NCI-H1436 treated with DMSO at 0.1 percent for 48 hours (cell line): ENCODE results near the gene FGR.

Experiments used
- DNase-seq: peaks from one replicate; lab custom pipeline; 2025; lab: John Stamatoyannopoulos, UW

FGR gene

DNA sequence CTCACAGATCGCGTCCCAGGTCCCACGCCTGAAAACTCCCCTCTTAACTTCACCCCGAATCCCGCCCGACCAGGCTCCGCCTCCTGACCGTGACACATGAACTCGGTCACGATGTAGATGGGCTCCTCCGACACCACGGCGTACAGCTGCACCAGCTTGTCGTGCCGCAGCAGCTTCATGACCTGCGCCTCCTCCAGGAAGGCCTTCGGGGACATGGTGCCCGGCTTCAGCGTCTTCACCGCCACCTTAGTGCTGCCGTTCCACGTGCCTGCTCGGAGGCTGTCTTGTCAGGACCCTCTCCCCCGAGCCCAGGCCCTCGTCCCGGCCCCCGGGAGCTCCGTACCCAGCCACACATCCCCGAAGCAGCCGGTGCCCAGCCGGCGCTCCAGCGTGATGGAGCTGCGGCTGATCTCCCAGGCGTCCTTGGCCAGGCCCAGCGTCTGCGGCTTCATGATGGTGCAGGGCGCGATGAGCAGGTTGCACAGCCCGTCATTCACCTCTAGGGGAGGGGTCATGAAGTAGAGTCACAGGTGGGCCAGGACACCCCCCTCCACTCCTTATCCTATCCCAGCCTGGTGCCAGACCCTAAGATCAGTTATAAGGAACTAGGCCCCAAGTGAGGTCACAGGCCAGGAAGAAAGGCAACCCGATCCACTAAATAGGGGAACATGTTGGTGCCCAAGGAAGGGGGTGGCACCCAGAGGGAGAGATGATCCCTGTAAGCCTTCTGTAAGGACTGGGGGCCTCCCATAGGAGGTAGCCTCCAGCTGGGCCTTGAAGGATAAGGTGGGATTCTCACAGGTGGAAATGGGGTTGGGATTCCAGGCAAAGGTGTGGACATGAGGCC lies 19.4 kb downstream of the FGR start:
- no peak for DNase-seq

- DNase-seq = no peak
Measured at GRCh38 chr1:27614625-27615344, 20.2 kb downstream of the FGR start.

DNA sequence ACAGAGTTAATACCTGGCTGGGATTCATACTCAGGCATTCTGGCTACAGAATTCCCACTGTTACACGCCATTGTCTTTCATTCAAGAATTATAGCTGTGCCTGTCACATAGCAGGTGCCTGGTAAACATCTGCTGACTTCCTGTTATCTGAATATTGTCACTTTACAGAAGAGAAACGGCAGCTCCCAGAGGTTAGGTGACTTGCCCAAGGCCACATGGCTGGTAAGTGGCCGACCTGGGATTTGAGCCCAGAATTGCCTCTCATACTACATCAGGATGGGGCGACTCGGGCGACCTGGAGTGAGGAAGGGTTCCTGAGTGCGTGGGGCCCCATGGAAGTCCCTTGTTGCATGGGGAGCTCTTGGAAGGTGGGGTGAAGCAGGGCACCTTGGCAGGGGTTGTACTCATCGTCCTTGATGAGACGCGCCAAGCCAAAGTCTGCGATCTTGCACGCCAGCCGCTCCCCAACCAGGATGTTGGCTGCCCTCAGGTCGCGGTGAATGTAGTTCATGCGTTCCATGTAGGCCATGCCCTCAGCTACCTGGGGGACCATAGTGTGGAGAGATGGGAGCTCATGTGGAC lies 20.9 kb downstream of the FGR start:
- DNase-seq = no peak

GRCh38 chr1:27612718-27613117 lies 22.3 kb downstream of the FGR start:
- DNase-seq = no peak

- no peak for DNase-seq
Measured at GRCh38 chr1:27611450-27611849, 23.5 kb downstream of the FGR start.

DNA sequence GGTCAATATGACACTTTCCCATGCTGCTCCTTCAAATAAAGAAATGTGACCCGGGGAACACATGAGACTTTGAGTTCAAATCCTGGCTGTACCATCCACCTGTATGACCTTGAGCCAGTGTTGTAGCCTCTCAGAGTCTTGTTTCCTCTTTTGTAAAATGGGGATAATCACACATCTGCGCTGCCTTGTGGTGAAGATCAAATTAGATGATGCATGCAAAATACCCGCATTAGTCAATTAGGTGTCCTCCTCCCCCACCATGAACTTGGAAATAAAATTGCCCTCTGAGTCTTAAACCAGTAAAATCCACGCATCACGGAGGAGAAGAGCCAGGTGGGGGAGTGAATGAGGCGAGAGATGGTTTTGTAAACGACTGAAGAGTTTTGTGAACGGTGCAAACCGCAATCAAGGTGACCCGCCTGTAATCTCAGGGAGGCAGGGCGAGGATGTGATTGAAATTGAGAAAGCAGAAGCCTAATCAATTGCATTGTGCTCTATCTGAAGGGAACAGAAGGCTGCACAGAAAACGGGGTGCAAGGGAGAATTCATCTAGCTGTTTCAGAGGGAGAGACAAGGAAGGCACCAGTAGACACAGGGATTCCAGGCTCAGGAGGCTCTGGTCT lies 25.3 kb downstream of the FGR start:
- no peak for DNase-seq

- no peak for DNase-seq
Measured at GRCh38 chr1:27609210-27609555, 25.8 kb downstream of the FGR start.

- DNase-seq = no peak
Measured at GRCh38 chr1:27607239-27607804, 27.7 kb downstream of the FGR start.

DNA sequence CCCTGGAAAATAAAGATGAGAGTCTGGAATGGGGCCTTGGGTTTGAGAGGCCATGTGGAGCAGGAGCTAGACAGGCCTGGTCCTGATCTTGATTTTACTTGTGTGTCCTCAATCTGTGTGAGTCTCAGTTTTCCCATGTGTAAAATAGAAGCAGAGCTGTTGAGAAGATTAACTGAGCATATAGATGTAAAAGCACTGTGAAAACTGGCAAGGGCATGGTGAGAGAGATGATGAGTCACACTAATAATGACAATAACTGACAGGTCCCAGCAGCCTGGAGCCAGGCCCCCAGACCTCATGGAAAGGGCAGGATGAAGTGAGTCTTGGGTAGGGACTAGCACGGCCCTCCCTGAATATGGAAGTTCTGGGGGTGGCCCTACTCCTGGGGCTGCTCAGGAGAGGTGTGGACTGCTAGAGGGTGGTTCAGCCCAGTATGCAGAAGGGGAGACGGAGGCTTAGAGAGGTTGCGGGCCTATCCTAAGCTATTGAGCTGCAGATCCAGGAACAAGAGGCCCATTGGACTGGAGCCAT lies 28.2 kb downstream of the FGR start:
- no peak for DNase-seq

GRCh38 chr1:27605796-27606707 lies 28.9 kb downstream of the FGR start:
- DNase-seq = no peak

- no peak for DNase-seq
Measured at GRCh38 chr1:27605300-27605766, 29.7 kb downstream of the FGR start.

GRCh38 chr1:27604579-27605299 lies 30.2 kb downstream of the FGR start:
- DNase-seq = no peak

GRCh38 chr1:27603681-27604578 lies 31.1 kb downstream of the FGR start, which contains the start of gene AHDC1:
AHDC1 (minus strand) TSS chr1:27604144; CDS start chr1:27552115, 52,029 bp downstream.
- no peak for DNase-seq

GRCh38 chr1:27603309-27603680 lies 31.7 kb downstream of the FGR start:
- DNase-seq = no peak

GRCh38 chr1:27602462-27603308 lies 32.3 kb downstream of the FGR start:
- no peak for DNase-seq

DNA sequence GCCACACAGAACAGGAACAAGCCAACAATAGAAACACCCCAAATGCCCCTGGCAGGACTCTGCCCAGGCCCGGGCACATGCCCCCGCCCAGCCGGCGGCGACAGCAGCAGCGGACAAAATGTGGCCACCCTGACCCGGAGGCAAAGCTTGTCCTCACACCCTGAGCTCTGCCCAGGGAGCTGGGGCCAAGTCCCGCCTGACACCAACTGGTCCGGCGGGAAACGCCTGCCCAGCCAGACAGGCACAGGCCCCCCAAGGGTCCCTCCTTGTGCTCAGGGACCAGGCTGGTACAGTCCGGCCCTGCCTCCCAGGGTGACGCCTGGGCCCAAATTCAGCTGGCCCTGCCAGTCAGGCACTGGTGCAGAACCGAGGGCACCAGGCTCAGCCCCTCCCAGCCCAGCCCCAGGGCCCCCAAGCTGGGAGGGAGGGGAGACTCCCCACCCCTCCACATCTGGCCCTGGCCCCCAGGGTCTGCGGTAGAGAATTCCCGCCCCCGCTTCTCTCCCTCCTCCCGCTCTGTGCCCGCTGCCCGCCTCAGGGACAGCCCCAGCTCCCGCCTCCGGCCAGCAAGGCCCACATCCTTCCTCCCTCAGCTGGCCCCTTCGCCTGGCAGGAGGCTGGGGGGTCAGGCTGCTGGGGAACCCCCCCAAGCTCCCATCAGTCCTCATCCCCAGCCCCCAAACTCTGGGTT lies 33.1 kb downstream of the FGR start:
- DNase-seq = no peak

- DNase-seq = no peak
Measured at GRCh38 chr1:27601321-27601770, 33.6 kb downstream of the FGR start.
